ENCODE results near the gene PTGR1.

DNA sequence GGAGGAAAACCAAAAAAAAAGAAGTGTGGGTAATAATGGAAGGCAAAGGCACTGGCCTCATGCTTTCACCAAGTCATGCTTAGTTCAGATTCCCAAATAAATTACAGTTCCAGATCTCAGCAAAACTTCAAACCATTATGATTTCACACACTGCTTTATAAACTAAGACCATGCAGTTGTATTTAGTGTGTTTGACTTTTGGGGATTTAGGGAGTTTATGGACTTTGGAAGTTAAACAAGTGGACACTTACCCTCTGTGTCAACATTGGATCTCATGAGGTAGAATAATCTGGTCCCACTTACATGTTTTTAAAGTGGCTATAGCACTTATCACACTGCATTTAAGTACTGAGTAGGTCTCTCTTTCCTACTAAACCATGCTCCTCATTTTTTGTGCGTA, 35.4 kb upstream of the PTGR1 start:
- TF ChIP-seq NRF1 (IDR thresholded peaks at IDR 0.05; ENCODE audit: low read depth, low read length) (no peak), RAD21 (IDR thresholded peaks at IDR 0.05 in 1 of 2, conservative IDR thresholded peaks at IDR 0.05 in 1 of 2; ENCODE audit: low read depth in 2 of 2, low read length in 2 of 2) (no peak), RFX5 (IDR thresholded peaks at IDR 0.05; ENCODE audit: borderline replicate concordance, low read depth, low read length) (no peak), YY1 (IDR thresholded peaks at IDR 0.05; ENCODE audit: low read depth, low read length) (no peak), BACH1 (IDR thresholded peaks at IDR 0.05; ENCODE audit: low read length) (no peak), CHD2 (IDR thresholded peaks at IDR 0.05; ENCODE audit: low read length) (no peak), SP1 (IDR thresholded peaks at IDR 0.05; ENCODE audit: low read depth, low read length) (no peak), JUN (IDR thresholded peaks at IDR 0.05; ENCODE audit: low read depth, low read length) (no peak), SUZ12 (IDR thresholded peaks at IDR 0.05; ENCODE audit: low read length) (no peak)
- TF ChIP-seq, protein P1, sequence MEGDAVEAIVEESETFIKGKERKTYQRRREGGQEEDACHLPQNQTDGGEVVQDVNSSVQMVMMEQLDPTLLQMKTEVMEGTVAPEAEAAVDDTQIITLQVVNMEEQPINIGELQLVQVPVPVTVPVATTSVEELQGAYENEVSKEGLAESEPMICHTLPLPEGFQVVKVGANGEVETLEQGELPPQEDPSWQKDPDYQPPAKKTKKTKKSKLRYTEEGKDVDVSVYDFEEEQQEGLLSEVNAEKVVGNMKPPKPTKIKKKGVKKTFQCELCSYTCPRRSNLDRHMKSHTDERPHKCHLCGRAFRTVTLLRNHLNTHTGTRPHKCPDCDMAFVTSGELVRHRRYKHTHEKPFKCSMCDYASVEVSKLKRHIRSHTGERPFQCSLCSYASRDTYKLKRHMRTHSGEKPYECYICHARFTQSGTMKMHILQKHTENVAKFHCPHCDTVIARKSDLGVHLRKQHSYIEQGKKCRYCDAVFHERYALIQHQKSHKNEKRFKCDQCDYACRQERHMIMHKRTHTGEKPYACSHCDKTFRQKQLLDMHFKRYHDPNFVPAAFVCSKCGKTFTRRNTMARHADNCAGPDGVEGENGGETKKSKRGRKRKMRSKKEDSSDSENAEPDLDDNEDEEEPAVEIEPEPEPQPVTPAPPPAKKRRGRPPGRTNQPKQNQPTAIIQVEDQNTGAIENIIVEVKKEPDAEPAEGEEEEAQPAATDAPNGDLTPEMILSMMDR (IDR thresholded peaks at IDR 0.05; ENCODE audit: control extremely low read depth in 1 of 3, insufficient read depth in 1 of 3, low read depth in 1 of 3, low read length in 3 of 3), result no peak
- TF ChIP-seq, protein P2, sequence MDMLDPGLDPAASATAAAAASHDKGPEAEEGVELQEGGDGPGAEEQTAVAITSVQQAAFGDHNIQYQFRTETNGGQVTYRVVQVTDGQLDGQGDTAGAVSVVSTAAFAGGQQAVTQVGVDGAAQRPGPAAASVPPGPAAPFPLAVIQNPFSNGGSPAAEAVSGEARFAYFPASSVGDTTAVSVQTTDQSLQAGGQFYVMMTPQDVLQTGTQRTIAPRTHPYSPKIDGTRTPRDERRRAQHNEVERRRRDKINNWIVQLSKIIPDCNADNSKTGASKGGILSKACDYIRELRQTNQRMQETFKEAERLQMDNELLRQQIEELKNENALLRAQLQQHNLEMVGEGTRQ (IDR thresholded peaks at IDR 0.05; ENCODE audit: low read length), result no peak

Data from H1 (cell line).